Measurements from ENCODE around the gene CIB4. TPM values are rescaled to one million over a fixed set of nuclear protein-coding genes. Genes with fewer than 3 reads are reported as not detected.

CIB4 gene
- total RNA-seq (2021) (not detected in 3 replicates), Bru-seq, nascent RNA (percentile 2 among the genes with signal in this experiment)
- long read RNA-seq, experiment 1: 0 reads
- long read RNA-seq, experiment 2: 0 reads
- long read RNA-seq, experiment 3: 0 reads

- Mint-ChIP-seq H3K4me1 (peaks cover 16% of the 10 kb centered on the region), H3K27ac (no peak within 1 kb of the TSS), H3K36me3 (no peaks in the 10 kb centered on the region), H3K27me3 (ENCODE audit: low read depth) (no peaks in the 10 kb centered on the region), H3K4me3 (no peak within 1 kb of the TSS), H3K9me3 (no peaks in the 10 kb centered on the region)
- ChIA-PET POLR2A (no interaction called here), CTCF (interaction anchor here (1.1 to 1.4 kb wide), 2 partner anchors 27 to 34 kb away, joined by 3 to 4 read pairs; no protein-coding TSS in a partner anchor)
- ATAC-seq (peak; percentile 15; the same call in 1 of the 2 replicates), DNase-seq (ENCODE audit: low spot score) (no peak)
- no peak for TF ChIP-seq NR1H2 (CRISPR knock-in tag; IDR thresholded peaks at IDR 0.05)
- TF ChIP-seq EMX1 (CRISPR knock-in tag; IDR thresholded peaks at IDR 0.05): no peak
- no peak for TF ChIP-seq E2F5 (CRISPR knock-in tag; IDR thresholded peaks at IDR 0.05)
- TF ChIP-seq HMGXB4 (CRISPR knock-in tag; IDR thresholded peaks at IDR 0.05): no peak
- TF ChIP-seq CREB1 (CRISPR knock-in tag; IDR thresholded peaks at IDR 0.05): no peak
- TF ChIP-seq ZNF263 (CRISPR knock-in tag; IDR thresholded peaks at IDR 0.05; ENCODE audit: low read depth): no peak
- no peak for TF ChIP-seq JAZF1 (CRISPR knock-in tag; IDR thresholded peaks at IDR 0.05)
- no peak for TF ChIP-seq FOXP4 (CRISPR knock-in tag; IDR thresholded peaks at IDR 0.05)
- no peak for TF ChIP-seq CREM (CRISPR knock-in tag; IDR thresholded peaks at IDR 0.05)
- TF ChIP-seq ELF4 (CRISPR knock-in tag; IDR thresholded peaks at IDR 0.05; ENCODE audit: low read depth): no peak
- no peak for TF ChIP-seq RORB (CRISPR knock-in tag; IDR thresholded peaks at IDR 0.05)
- TF ChIP-seq FOXK1 (CRISPR knock-in tag; IDR thresholded peaks at IDR 0.05): no peak
These were observed at the start of gene CIB4 for GRCh38 chr2:26640781-26641564. CIB4 (minus strand) TSS chr2:26641366; CDS start chr2:26641314, 52 bp downstream.

GRCh38 chr2:26687801-26688200 lies 46.6 kb upstream of the CIB4 start:
- DNase-seq (ENCODE audit: low spot score) (no peak), ATAC-seq (no peak)
- H3K9me3 Mint-ChIP-seq: no peaks in the 10 kb centered on the region
- 0 out of 2 replicates have a peak, but pooled peaks have one; percentile 3 for TF ChIP-seq ZNF121 (CRISPR knock-in tag; IDR thresholded peaks at IDR 0.05)
- no peak for TF ChIP-seq ZNF281 (CRISPR knock-in tag; IDR thresholded peaks at IDR 0.05)
- no peak for TF ChIP-seq STAT6 (CRISPR knock-in tag; conservative IDR thresholded peaks at IDR 0.05; ENCODE audit: low read depth)
- H3K27ac Mint-ChIP-seq: no peak overlapping the region
- peaks cover 30% of the 10 kb centered on the region for H3K27me3 Mint-ChIP-seq (ENCODE audit: low read depth)
- H3K4me1 Mint-ChIP-seq: peaks cover 23% of the 10 kb centered on the region
- ChIA-PET POLR2A (no interaction called here), CTCF (no interaction called here)
- no peaks in the 10 kb centered on the region for H3K36me3 Mint-ChIP-seq
- no peak overlapping the region for H3K4me3 Mint-ChIP-seq

Measured in WTC11 (cell line).